HepG2 (cell line): Measurements from ENCODE around the gene C14orf119. TPM values are rescaled to one million over a fixed set of nuclear protein-coding genes. Genes with fewer than 3 reads are reported as not detected.

Experiments
- DBP ChIP-seq: sonication (generic); formaldehyde crosslinking; IDR thresholded peaks from 2 replicates; pipeline ENCODE4 v1.4.0; 2020; ENCODE audit warnings: missing genetic modification reagents; ENCODE audit errors: not compliant biosample characterization
- E2F2 ChIP-seq: sonication (generic); formaldehyde crosslinking; IDR thresholded peaks from 2 replicates; pipeline ENCODE4 v1.4.0; 2020; ENCODE audit warnings: missing genetic modification reagents, borderline replicate concordance
- FOXO4 ChIP-seq: sonication (generic); formaldehyde crosslinking; conservative IDR thresholded peaks from 2 replicates; pipeline ENCODE4 v1.8.1; 2023; ENCODE audit warnings: missing genetic modification reagents
- HNF4A ChIP-seq: sonication (generic); formaldehyde crosslinking; IDR thresholded peaks from 2 replicates; pipeline ENCODE4 v1.4.0; 2020; ENCODE audit warnings: missing genetic modification reagents
- LBX2 ChIP-seq: sonication (generic); formaldehyde crosslinking; IDR thresholded peaks from 2 replicates; pipeline ENCODE4 v1.5.0; 2020; ENCODE audit warnings: missing genetic modification reagents, mild to moderate bottlenecking, borderline replicate concordance
- TCF7L2 ChIP-seq: IDR thresholded peaks from 2 replicates; pipeline ENCODE4 v1.6.1; 2011; ENCODE audit warnings: mild to moderate bottlenecking, low read depth, low read length, moderate library complexity
- ZBTB20 ChIP-seq: sonication (generic); formaldehyde crosslinking; IDR thresholded peaks from 2 replicates; pipeline ENCODE4 v1.8.1; 2023; ENCODE audit warnings: missing genetic modification reagents, low read depth, mild to moderate bottlenecking, borderline replicate concordance
- ZBTB34 ChIP-seq: sonication (generic); formaldehyde crosslinking; IDR thresholded peaks from 2 replicates; pipeline ENCODE4 v1.8.0; 2022; ENCODE audit warnings: mild to moderate bottlenecking, missing genetic modification reagents
- ZNF609 ChIP-seq: sonication (generic); formaldehyde crosslinking; IDR thresholded peaks from 2 replicates; pipeline ENCODE4 v1.4.0; 2020; ENCODE audit warnings: mild to moderate bottlenecking, missing genetic modification reagents, borderline replicate concordance
- ZNF639 ChIP-seq: conservative IDR thresholded peaks from 2 replicates; pipeline ENCODE4 v1.6.1; 2018; ENCODE audit warnings: missing genetic modification reagents
- ZNF660 ChIP-seq: sonication (generic); formaldehyde crosslinking; IDR thresholded peaks from 2 replicates; pipeline ENCODE4 v1.5.1; 2020; ENCODE audit warnings: mild to moderate bottlenecking, low read depth, missing genetic modification reagents, borderline replicate concordance
- polyA plus RNA-seq, 8 experiments: library from polyadenylated mRNA; depleted of rRNA in 3 of 8; stranded (reverse) in 7 of 8; unstranded in 1 of 8; fragments of >200 nt; fragmentation: Illumina TruSeq in 4 of 8; extraction: Trizol in 4 of 8; gene quantifications; 2 replicates each; pipeline versions ENCODE4 v1.2.1 to v1.2.3, GENCODE V29; 2011 to 2016; ENCODE audit warnings: low read depth in 4 of 8, missing spikeins in 1 of 8, mixed read lengths in 1 of 8; ENCODE audit not compliant: insufficient read depth in 1 of 8
- total RNA-seq, 5 experiments: library from RNA; depleted of rRNA; stranded (reverse); fragments of >200 nt; fragmentation: Illumina TruSeq; extraction: Trizol; gene quantifications; 2 replicates each; pipeline ENCODE4 v1.2.3, GENCODE V29; 2016; ENCODE audit warnings: low read depth in 1 of 5

Gene C14orf119
- total and polyA plus RNA-seq, 2 of the 13 experiments (the other 11 are each of a cell fraction or from before 2014, with no cell fraction given): 117 to 206 TPM

GRCh38 chr14:23068789-23069412 is 26.4 kb upstream of the C14orf119 start (continued):
- peak; percentile 73 for TF ChIP-seq ZNF639
- peak; percentile 36; the same call in 1 of the 2 replicates for TF ChIP-seq ZBTB34 (CRISPR knock-in tag)
- TF ChIP-seq TCF7L2: no peak
- TF ChIP-seq FOXO4 (CRISPR knock-in tag): no peak
- peak; percentile 75; the same call in 1 of the 2 replicates for TF ChIP-seq ZBTB20 (CRISPR knock-in tag)
- no peak for TF ChIP-seq DBP (CRISPR knock-in tag)
- no peak for TF ChIP-seq ZNF660 (CRISPR knock-in tag)
- no peak for TF ChIP-seq ZNF609 (CRISPR knock-in tag)
- no peak for TF ChIP-seq HNF4A (CRISPR knock-in tag)
- no peak for TF ChIP-seq E2F2 (CRISPR knock-in tag)
- TF ChIP-seq LBX2 (CRISPR knock-in tag): no peak
